Measurements from ENCODE around the gene TMSB15A.
"Not testable (repeated sequence)": the region's sequence is repeated elsewhere in the genome, so short reads cannot be mapped to it uniquely, and the experiment has no call there.

Gene TMSB15A

GRCh38 chrX:102515975-102516941 is at the start of gene TMSB15A:
Gene TMSB15A, minus strand, starts transcription at chrX:102516739.
- peak; percentile 46 for DNase-seq (ENCODE audit: low spot score)

- no peak for DNase-seq (ENCODE audit: low spot score)
Observed at GRCh38 chrX:102560423-102561068, 44.0 kb upstream of the TMSB15A start.

GRCh38 chrX:102558607-102559006 is 42.1 kb upstream of the TMSB15A start:
- DNase-seq (ENCODE audit: low spot score), result no peak

- DNase-seq (ENCODE audit: low spot score), result no peak
Observed at GRCh38 chrX:102548231-102548630, 31.7 kb upstream of the TMSB15A start.

- DNase-seq (ENCODE audit: low spot score), result peak; percentile 0
Observed at GRCh38 chrX:102546828-102547493, 30.4 kb upstream of the TMSB15A start.

- not testable (repeated sequence) for DNase-seq (ENCODE audit: low spot score)
Observed at GRCh38 chrX:102546175-102546574, 29.6 kb upstream of the TMSB15A start.

GRCh38 chrX:102535958-102536357 is 19.4 kb upstream of the TMSB15A start:
- no peak for DNase-seq (ENCODE audit: low spot score)

GRCh38 chrX:102517326-102517725 is 787 bp upstream of the TMSB15A start:
- peak; percentile 26 for DNase-seq (ENCODE audit: low spot score)

GRCh38 chrX:102514536-102514935 is 2.0 kb downstream of the TMSB15A start:
- DNase-seq (ENCODE audit: low spot score), result no peak

- no peak for DNase-seq (ENCODE audit: low spot score)
Observed at GRCh38 chrX:102498732-102499131, 17.8 kb downstream of the TMSB15A start.

- DNase-seq (ENCODE audit: low spot score), result no peak
Observed at GRCh38 chrX:102491766-102492165, 24.8 kb downstream of the TMSB15A start.

GRCh38 chrX:102478765-102479164 is 37.8 kb downstream of the TMSB15A start:
- not testable (repeated sequence) for DNase-seq (ENCODE audit: low spot score)

- DNase-seq (ENCODE audit: low spot score), result not testable (repeated sequence)
Observed at GRCh38 chrX:102471762-102472220, 44.7 kb downstream of the TMSB15A start, which contains the start of gene TCP11X2. Gene TCP11X2, minus strand, starts transcription at chrX:102471812.

GRCh38 chrX:102470215-102470614 is 46.3 kb downstream of the TMSB15A start:
- DNase-seq (ENCODE audit: low spot score), result not testable (repeated sequence)

Data from cerebellar cortex (tissue), 1 donor.